KBM-7 (cell line): ENCODE measurements around the gene CFL1.

Source experiments
- DNase-seq: peaks from one replicate; pipeline ENCODE4 v3.0.0-alpha.2; 2015
- in situ Hi-C: fragments of 300-500 bp; cut with MboI; formaldehyde crosslinking; loops from 2 replicates; pipeline ENCODE4 v1.14.3; 2020; ENCODE audit warnings: low sequenced_read_pairs, low pct_unique_long_range_greater_than_20kb, mixed read lengths

CFL1 gene

GRCh38 chr11:65872586-65873317 lies 14.8 kb upstream of the CFL1 start, which contains the start of gene EFEMP2:
Gene EFEMP2, minus strand, starts transcription at chr11:65872800. Its CDS starts 446 bp downstream, at chr11:65872354.
- DNase-seq: no peak
- in situ Hi-C loops: no loop called here

- in situ Hi-C loops: no loop called here
- DNase-seq: no peak
Observed at GRCh38 chr11:65871811-65872548, 14.0 kb upstream of the CFL1 start.

GRCh38 chr11:65870706-65871681 lies 13.0 kb upstream of the CFL1 start:
- in situ Hi-C loops: no loop called here
- peak; percentile 70 for DNase-seq

- DNase-seq: no peak
- in situ Hi-C loops: no loop called here
Observed at GRCh38 chr11:65870307-65870658, 12.3 kb upstream of the CFL1 start.

DNA sequence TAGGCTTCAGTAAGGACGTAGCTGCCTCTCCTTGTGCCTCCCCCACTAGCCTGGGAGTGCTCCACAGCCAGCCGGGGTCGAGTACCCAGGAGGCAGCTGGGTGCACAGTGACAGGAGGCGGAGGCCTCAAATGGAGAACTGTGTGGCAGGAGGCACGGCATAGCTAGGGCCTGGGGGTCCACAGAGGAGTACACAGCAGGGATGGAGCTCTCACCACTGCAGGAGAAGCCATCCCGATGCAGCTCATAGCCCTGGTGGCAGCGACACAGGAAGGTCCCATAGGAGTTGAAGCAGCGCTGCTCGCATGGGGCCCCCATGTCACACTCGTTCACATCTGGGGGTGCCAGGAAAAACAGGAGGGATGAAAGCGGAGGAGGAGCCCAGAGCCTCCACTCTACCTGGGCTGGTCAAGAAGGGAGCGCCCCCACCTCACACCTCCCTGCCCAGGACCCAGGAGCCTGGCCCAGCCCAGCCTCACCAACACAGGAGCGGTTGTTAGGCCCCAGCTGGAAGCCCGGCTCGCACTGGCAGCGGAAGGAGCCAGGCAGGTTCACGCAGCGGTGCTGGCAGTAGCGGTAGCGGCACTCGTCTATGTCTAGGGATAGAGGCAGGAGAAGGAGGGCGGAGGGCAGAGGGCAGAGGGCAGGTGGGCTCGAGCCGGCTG lies 11.8 kb upstream of the CFL1 start:
- DNase-seq: no peak
- in situ Hi-C loops: no loop called here

GRCh38 chr11:65868907-65869306 lies 10.9 kb upstream of the CFL1 start:
- in situ Hi-C loops: no loop called here
- DNase-seq: no peak

DNA sequence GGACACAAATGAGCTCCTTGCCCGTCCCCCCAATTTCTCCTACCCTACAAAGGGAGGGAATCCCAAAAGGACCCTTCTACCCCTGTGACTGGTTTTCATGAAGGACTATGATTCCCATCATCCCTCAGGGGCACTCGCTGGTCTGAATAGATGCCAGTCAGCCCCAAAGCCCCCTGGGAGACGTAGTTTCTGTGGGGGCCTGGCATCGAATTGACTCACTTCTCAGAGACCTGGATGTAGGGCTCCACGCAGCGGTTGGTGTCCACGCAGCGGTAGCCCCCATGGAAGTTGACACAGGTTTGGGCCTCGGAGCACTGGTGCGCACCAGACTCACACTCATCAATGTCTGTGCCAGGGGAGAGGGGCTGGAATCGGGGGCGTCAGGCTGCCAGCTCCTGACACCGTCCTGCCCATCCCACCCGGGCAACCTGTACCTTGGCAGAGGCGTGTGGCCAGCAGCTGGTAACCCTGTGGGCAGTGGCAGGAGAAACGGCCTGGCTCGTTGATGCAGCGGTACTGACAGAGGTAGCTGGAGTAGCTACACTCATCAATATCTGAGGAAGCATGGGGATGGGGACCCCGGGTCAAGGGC lies 10.2 kb upstream of the CFL1 start:
- DNase-seq: no peak
- in situ Hi-C loops: no loop called here

- in situ Hi-C loops: no loop called here
- DNase-seq: no peak
Observed at GRCh38 chr11:65867284-65868071, 9.5 kb upstream of the CFL1 start.

- in situ Hi-C loops: no loop called here
- DNase-seq: no peak
Observed at GRCh38 chr11:65866509-65867283, 8.7 kb upstream of the CFL1 start.

- in situ Hi-C loops: no loop called here
- DNase-seq: no peak
Observed at GRCh38 chr11:65865550-65866172, 7.7 kb upstream of the CFL1 start.

- in situ Hi-C loops: no loop called here
- DNase-seq: no peak
Observed at GRCh38 chr11:65864706-65865471, 6.9 kb upstream of the CFL1 start.

DNA sequence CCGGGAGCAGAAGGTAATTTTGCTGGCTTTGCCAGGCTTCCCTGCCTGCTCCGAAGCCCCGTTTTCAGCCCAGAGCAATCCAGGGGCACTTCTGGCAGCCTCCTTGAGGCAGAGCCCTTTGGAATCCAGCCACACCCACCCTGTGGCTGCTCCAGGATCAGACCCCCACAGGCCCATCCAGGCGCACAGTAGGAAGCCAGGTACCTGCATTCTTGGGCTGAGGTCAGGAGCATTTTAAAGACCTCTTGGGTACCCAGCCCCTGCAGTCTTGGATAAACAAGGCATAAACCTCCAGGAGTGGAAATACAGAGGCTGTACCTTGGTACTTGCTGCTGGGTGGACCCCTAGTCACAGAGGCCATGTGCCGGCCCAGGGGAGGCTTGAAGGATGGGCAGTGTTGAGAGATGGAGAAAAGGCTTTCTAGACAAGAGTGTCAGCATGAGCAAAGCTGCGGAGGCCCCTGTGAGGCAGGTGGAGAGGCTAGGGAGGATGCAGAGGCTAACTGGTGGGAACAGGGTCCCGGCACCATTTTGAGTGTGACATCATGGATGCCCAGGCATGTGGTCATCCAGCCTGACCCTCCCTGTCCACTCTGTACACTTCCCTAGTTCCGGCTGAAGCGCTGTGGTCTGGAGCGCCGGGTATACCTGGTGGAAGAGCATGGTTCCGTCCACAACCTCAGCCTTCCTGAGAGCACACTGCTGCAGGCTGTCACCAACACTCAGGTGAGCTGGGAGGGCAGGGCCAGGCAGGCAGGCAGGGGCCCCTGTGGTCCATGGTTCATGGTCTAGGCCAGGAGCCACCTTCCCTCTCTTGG lies 6.1 kb upstream of the CFL1 start:
- in situ Hi-C loops: no loop called here
- DNase-seq: no peak

GRCh38 chr11:65862941-65863888 lies 5.2 kb upstream of the CFL1 start:
- no peak for DNase-seq
- in situ Hi-C loops: no loop called here

GRCh38 chr11:65862191-65862735 lies 4.3 kb upstream of the CFL1 start:
- DNase-seq: no peak
- in situ Hi-C loops: no loop called here
